Adrenal gland (tissue), 12 donors: ENCODE results near the gene RPL15. TPM values are rescaled to one million over a fixed set of nuclear protein-coding genes. Genes with fewer than 3 reads are reported as not detected.
"Not testable (repeated sequence)": the region's sequence is repeated elsewhere in the genome, so short reads cannot be mapped to it uniquely, and the experiment has no call there.

Experiments used
- DNase-seq, 7 donors: peaks; one replicate each; pipeline ENCODE4 v3.0.0-alpha.2; 2019 to 2020
- H3K27ac ChIP-seq, 5 donors: fragments of 200-600 bp; sonication (generic) in 4 of 5; 1 replicate in 3 of 5; 2 replicates in 2 of 5; pipeline versions ENCODE4 v1.5.1 to v1.8.0; 2016 to 2020; ENCODE audit warnings: mild to moderate bottlenecking in 1 of 5
- H3K27me3 ChIP-seq: fragments of 200-600 bp; 2 replicates; pipeline ENCODE4 v1.8.0; 2021
- H3K36me3 ChIP-seq, 2 donors: fragments of 200-600 bp; replicated peaks in 1 of 2; 1 replicate in 1 of 2; 2 replicates in 1 of 2; pipeline versions ENCODE4 v1.5.1 to v1.8.0; 2018 to 2022
- H3K4me1 ChIP-seq, 2 donors: fragments of 200-600 bp; replicated peaks in 1 of 2; 1 replicate in 1 of 2; 2 replicates in 1 of 2; pipeline versions ENCODE4 v1.5.1 to v1.8.0; 2018 to 2021
- H3K4me3 ChIP-seq, 4 donors: fragments of 200-600 bp; sonication (generic) in 3 of 4; one replicate each; pipeline ENCODE4 v1.5.1; 2016 to 2018
- H3K9me3 ChIP-seq, 3 donors: fragments of 200-600 bp; sonication (generic) in 1 of 3; replicated peaks in 1 of 3; 1 replicate in 2 of 3; 2 replicates in 1 of 3; pipeline versions ENCODE4 v1.5.1 to v1.8.0; 2016 to 2021
- POLR2A ChIP-seq, 2 donors: fragments of 450-650 bp; IDR thresholded peaks; one replicate each; pipeline ENCODE4 v1.6.1; 2017; ENCODE audit warnings: antibody characterized with exemption in 2 of 2, mild to moderate bottlenecking in 2 of 2, moderate library complexity in 1 of 2
- WGBS, 4 donors: extraction: QIAGEN DNeasy Blood & Tissue Kit in 2 of 4; methylation state at CpG; one replicate each; pipeline versions ENCODE4 v1.1.5 to v1.1.7; 2013 to 2017; 5-methylcytosine and 5-hydroxymethylcytosine counted together
- intact Hi-C, 2 donors: fragments of 100-400 bp; cut with DNase I; formaldehyde crosslinking; loops; one replicate each; pipeline versions ENCODE4 v1.14.1 to v1.15.0; 2022 to 2023
- polyA plus RNA-seq, 3 donors: library from polyadenylated mRNA; stranded (reverse); fragments of 200-250 nt in 2 of 3; fragments of 350-450 nt in 1 of 3; fragmentation: Illumina TruSeq in 1 of 3; extraction: RNeasy Lipid Tissue Mini Kit (QIAGEN cat#74804) in 1 of 3; gene quantifications; one replicate each; pipeline ENCODE4 v1.2.3, GENCODE V29; 2013 to 2014
- total RNA-seq, 9 donors: library from RNA; depleted of rRNA in 4 of 9; stranded (reverse); fragments of >200 nt in 4 of 9; fragments of 120-200 nt in 1 of 9; fragmentation: NEBNext Ultra II Directional in 1 of 9; extraction: Animal tissue kit (Norgen Biotek cat#: 25700) in 1 of 9; gene quantifications; one replicate each; pipeline versions ENCODE4 v1.1.0 to v1.2.4, GENCODE V29; 2013 to 2023
- TF ChIP-seq, protein P1 (sequence below), 6 experiments: fragments of 450-650 bp in 4 of 6; fragments of 200-600 bp in 2 of 6; sonication (generic) in 1 of 6; IDR thresholded peaks; 1 replicate in 5 of 6; 2 replicates in 1 of 6; pipeline versions ENCODE4 v1.5.1 to v1.8.0; 2016 to 2021; ENCODE audit warnings: antibody characterized with exemption in 6 of 6, mild to moderate bottlenecking in 2 of 6, moderate library complexity in 1 of 6
- donor health status: healthy with polysubstance abuse.
- donor health status: Bipolar disorder and iron deficiency.
- donor health status: DM: yes; HTN: yes; CAD: no.
- donor health status: DM: no; HTN: no; CAD: no.
- donor health status: DM: no; HTN: no; CAD: no.
- donor health status: DM: yes; HTN: yes; CAD: no.

RPL15 gene
- total and polyA plus RNA-seq, 12 donors = 760 to 3,034 (median 1,758) TPM

DNA sequence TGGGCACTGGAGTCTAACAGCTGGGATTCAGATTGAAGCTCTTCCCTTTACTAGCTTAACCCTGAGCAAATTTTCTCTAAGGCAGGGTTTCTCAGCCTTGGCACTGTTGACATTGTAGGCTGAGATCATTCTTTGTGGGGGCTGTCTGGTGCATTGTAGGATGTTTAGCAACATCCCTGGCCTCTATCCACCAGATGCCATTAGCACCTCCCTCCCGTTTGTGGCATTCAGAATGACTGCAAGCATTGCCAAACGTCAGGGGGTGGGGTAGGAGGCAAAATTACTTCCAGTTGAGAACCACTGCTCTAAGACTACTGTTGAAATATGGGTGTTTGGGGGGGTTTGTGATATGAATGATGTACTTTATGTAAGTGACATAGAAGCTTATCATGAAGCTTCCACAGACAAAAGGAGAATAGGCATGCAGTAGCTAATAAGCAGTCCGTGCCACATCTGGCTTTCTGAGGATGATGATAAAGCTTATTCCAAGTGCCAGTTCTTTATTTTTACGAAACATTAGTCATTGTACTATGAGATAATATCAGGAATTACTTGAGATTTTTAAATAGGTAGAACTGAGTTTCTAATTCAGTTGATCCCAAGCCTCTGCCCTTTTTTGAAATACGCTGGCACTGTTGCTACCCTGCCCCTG is 39.5 kb upstream of the RPL15 start:
- Histone ChIP-seq H3K4me3 (no peak overlapping the region), H3K27ac (no peak overlapping the region), H3K27me3 (no peaks in the 10 kb centered on the region), H3K36me3 (no peaks in the 10 kb centered on the region), H3K9me3 (no peaks in the 10 kb centered on the region), H3K4me1 (peaks cover 14 to 25% of the 10 kb centered on the region in 2 donors)
- intact Hi-C loops = no loop called here
- WGBS, 4 donors = 29 to 43% (median 36%) methylated on average over 5 of the region's 5 CpGs
- TF ChIP-seq POLR2A (IDR thresholded peaks at IDR 0.05) = no peak
- DNase-seq = peak in 6 of 7 donors; percentile 38 to 82 (median 72)

DNA sequence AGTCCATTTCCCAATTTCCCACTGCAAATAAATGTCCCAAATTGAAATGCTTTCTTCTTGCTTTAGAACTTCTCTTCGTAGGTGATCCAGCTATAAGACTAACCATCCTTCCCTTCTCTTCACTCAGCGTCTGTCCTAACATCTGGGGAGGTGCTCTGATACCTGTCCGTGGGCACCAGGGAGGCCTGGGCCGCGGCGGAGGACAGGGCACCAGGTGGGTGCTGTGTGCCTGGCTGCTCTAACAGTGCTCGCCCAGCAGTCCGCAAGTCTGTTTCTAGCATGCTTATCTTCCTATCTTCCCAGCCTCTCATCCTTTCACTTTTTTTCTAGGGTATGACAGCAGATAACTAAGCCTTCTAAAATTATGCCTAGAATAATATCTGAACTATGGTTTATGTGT is 37.4 kb upstream of the RPL15 start:
- no peak for DNase-seq
- H3K36me3 ChIP-seq = no peaks in the 10 kb centered on the region
- no peak overlapping the region for H3K4me3 ChIP-seq
- H3K9me3 ChIP-seq = no peaks in the 10 kb centered on the region
- peaks cover 5 to 14% of the 10 kb centered on the region in 2 donors for H3K4me1 ChIP-seq
- WGBS, 4 donors = 93 to 99% (median 94%) methylated on average over 8 of the region's 8 CpGs
- H3K27me3 ChIP-seq = no peaks in the 10 kb centered on the region
- intact Hi-C loops = no loop called here
- TF ChIP-seq, protein P1, sequence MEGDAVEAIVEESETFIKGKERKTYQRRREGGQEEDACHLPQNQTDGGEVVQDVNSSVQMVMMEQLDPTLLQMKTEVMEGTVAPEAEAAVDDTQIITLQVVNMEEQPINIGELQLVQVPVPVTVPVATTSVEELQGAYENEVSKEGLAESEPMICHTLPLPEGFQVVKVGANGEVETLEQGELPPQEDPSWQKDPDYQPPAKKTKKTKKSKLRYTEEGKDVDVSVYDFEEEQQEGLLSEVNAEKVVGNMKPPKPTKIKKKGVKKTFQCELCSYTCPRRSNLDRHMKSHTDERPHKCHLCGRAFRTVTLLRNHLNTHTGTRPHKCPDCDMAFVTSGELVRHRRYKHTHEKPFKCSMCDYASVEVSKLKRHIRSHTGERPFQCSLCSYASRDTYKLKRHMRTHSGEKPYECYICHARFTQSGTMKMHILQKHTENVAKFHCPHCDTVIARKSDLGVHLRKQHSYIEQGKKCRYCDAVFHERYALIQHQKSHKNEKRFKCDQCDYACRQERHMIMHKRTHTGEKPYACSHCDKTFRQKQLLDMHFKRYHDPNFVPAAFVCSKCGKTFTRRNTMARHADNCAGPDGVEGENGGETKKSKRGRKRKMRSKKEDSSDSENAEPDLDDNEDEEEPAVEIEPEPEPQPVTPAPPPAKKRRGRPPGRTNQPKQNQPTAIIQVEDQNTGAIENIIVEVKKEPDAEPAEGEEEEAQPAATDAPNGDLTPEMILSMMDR (IDR thresholded peaks at IDR 0.05) = no peak
- TF ChIP-seq POLR2A (IDR thresholded peaks at IDR 0.05) = no peak
- H3K27ac ChIP-seq = no peak overlapping the region

DNA sequence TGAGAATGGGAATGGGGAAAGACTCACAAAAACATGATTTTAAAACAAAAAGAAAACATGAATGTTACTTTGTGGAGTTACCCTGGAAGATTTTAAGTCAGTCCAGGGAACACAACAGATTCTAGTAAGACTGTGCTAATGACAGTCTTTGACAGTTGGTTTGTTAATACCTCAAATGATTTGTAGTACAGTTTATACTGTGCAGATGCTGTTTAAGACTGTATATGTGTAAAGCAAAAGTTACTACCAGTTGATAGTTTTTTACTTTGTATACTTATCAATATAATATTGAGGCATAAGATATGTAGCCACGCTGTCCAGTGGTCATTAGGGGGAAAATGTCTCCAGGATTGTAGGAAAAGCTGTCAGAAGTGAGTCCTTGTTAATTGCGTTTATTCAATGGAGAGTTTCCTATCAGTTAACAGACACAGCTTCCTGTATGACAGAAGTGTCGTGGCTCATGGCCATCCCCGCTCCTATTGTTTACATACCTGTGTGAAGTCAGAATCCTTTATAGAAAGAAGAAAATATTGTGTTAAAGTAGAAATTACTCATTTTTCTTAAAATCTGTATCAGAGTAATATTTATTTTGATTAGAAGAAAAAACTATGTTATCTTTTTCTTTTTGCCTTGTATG is 36.1 kb upstream of the RPL15 start:
- WGBS, 4 donors = 53 to 64% (median 58%) methylated on average over 4 of the region's 4 CpGs
- intact Hi-C loops = no loop called here

DNA sequence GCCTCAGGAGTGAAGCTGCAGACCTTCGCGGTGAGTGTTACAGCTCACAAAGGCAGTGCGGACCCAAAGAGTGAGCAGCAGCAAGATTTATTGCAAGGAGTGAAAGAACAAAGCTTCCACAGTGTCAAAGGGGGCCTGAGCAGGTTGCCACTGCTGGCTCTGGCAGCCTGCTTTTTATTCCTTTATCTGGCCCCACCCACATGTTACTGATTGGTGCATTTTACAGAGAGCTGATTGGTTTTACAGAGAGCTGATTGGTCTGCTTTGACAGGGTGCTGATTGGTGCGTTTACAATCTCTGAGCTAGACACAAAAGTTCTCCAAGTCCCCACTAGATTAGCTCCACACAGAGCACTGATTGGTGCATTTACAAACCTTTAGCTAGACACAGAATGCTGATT is 34.9 kb upstream of the RPL15 start:
- H3K27me3 ChIP-seq, H3K4me1 ChIP-seq, intact Hi-C loops, H3K4me3 ChIP-seq, H3K36me3 ChIP-seq, H3K9me3 ChIP-seq, H3K27ac ChIP-seq, DNase-seq: not testable (repeated sequence)
- WGBS, 4 donors = 75 to 94% (median 81%) methylated on average over 4 of the region's 4 CpGs

More for the DNA sequence above, 36.1 kb upstream of the RPL15 start:
- no peak overlapping the region for H3K4me3 ChIP-seq
- DNase-seq = no peak
- TF ChIP-seq, protein P1 (IDR thresholded peaks at IDR 0.05) = no peak
- no peak for TF ChIP-seq POLR2A (IDR thresholded peaks at IDR 0.05)
- no peaks in the 10 kb centered on the region for H3K27me3 ChIP-seq
- H3K27ac ChIP-seq = no peak overlapping the region
- peaks cover 0 to 9% of the 10 kb centered on the region in 2 donors for H3K4me1 ChIP-seq
- no peaks in the 10 kb centered on the region for H3K36me3 ChIP-seq
- no peaks in the 10 kb centered on the region for H3K9me3 ChIP-seq

DNA sequence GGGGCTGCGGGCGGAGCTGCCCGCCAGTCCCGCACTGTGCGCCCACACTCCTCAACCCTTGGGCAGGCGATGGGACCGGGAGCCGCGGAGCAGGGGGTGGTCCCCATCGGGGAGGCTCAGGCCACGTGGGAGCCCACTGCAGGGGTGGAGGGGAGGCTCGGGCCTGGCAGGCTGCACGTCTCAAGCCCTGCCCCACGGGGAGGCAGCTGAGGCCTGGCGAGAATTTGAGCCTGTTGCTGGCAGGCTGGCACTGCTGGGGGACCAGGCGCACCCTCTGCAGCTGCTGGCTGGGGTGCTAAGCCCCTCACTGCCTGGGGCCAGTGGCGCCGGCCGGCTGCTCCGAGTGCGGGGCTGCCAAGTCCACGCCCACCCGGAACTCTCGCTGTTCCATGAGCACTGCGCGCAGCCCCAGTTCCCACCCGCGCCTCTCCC is 34.4 kb upstream of the RPL15 start:
- TF ChIP-seq POLR2A (IDR thresholded peaks at IDR 0.05) = no peak
- TF ChIP-seq, protein P1 (IDR thresholded peaks at IDR 0.05) = no peak
- Histone ChIP-seq H3K4me3 (no peak overlapping the region), H3K4me1 (peaks cover 0 to 1% of the 10 kb centered on the region in 2 donors), H3K9me3 (no peaks in the 10 kb centered on the region), H3K27ac (no peak overlapping the region), H3K36me3 (no peaks in the 10 kb centered on the region), H3K27me3 (no peaks in the 10 kb centered on the region)
- DNase-seq = no peak
- 98% methylated on average over 7 to 28 of the region's 28 CpGs for WGBS, 4 donors
- intact Hi-C loops = no loop called here
